K562 (cell line): ENCODE data around the gene LRCH1. TPM values are rescaled to one million over a fixed set of nuclear protein-coding genes. Genes with fewer than 3 reads are reported as not detected.
"Not testable (repeated sequence)": the region's sequence is repeated elsewhere in the genome, so short reads cannot be mapped to it uniquely, and the experiment has no call there.

Experiments used
- ATAC-seq: fragments of 200-7000 bp; cut with Tn5 transposase; 3 replicates; pipeline ENCODE4 v1.9.1; 2020; ENCODE audit warnings: moderate library complexity
- BruUV-seq: library from RNA; stranded (reverse); fragments of 400-500 nt; replicated peaks from 2 replicates; lab custom pipeline; 2021; lab: Mats Ljungman, UMichigan
- CTCF ChIA-PET: fragments of 300-600 bp; formaldehyde crosslinking; extraction: SDS; loops from one replicate; lab custom pipeline; 2021; ENCODE audit warnings: low intra/inter-chr PET ratio; lab: Yijun Ruan, JAX
- POLR2A ChIA-PET: fragments of 300-600, 350-650 bp; sonication (Branson Sonifier 250); formaldehyde crosslinking; extraction: SDS; loops from one replicate; lab custom pipeline; 2021; ENCODE audit warnings: antibody characterized with exemption, inconsistent platforms; lab: Yijun Ruan, JAX
- DNase-seq, 4 experiments: peaks; one replicate each; pipeline versions ENCODE4 v3.0.0 to v3.0.0-alpha.2; 2011 to 2018; ENCODE audit warnings: low spot score in 3 of 4, mixed read lengths in 3 of 4; ENCODE audit errors: extremely low read depth in 1 of 4
- FAIRE-seq: peaks from 2 replicates; lab custom pipeline; 2011; peaks lifted over from hg19 to GRCh38; lab: Jason Lieb, UNC
- H2AFZ ChIP-seq: 2 replicates; pipeline ENCODE4 v1.6.0; 2011; ENCODE audit warnings: low read depth, low read length, control low read depth, inconsistent platforms
- H3K27ac ChIP-seq: fragments of 200-600 bp; 3 replicates; pipeline ENCODE4 v1.8.0; 2011; ENCODE audit warnings: low read depth, mild to moderate bottlenecking, control low read depth, inconsistent platforms, low read length, moderate library complexity, mixed read lengths; ENCODE audit errors: extremely low read depth
- H3K27me3 ChIP-seq, 2 experiments: fragments of 300-600 bp in 1 of 2; 2 replicates in 1 of 2; 3 replicates in 1 of 2; pipeline versions ENCODE4 v1.6.0 to v1.8.0; 2011; ENCODE audit warnings: inconsistent platforms in 2 of 2, low read length in 2 of 2, mild to moderate bottlenecking in 1 of 2, mixed read lengths in 1 of 2, moderate library complexity in 1 of 2; ENCODE audit not compliant: control insufficient read depth in 2 of 2, insufficient read depth in 2 of 2
- H3K36me3 ChIP-seq: fragments of 300-600 bp; 3 replicates; pipeline ENCODE4 v1.8.0; 2011; ENCODE audit warnings: mild to moderate bottlenecking, low read length, inconsistent platforms; ENCODE audit not compliant: control insufficient read depth, insufficient read depth
- H3K4me1 ChIP-seq, 2 experiments: fragments of 200-600 bp in 1 of 2; replicated peaks in 1 of 2; 2 replicates in 1 of 2; 3 replicates in 1 of 2; pipeline versions ENCODE4 v1.5.1 to v1.8.0; 2011; ENCODE audit warnings: inconsistent platforms in 2 of 2, low read length in 2 of 2, mild to moderate bottlenecking in 1 of 2, mixed read lengths in 1 of 2, moderate library complexity in 1 of 2; ENCODE audit not compliant: control insufficient read depth in 2 of 2, insufficient read depth in 2 of 2
- H3K4me2 ChIP-seq: 2 replicates; pipeline ENCODE4 v1.6.1; 2011; ENCODE audit warnings: low read length, control low read depth, inconsistent platforms, mixed read lengths; ENCODE audit not compliant: insufficient read depth
- H3K4me3 ChIP-seq: fragments of 200-600 bp; sonication (generic), shearing (Covaris generic); 2 replicates; pipeline ENCODE4 v1.5.1; 2016; ENCODE audit warnings: control low read depth, inconsistent platforms
- H3K79me2 ChIP-seq: fragments of 200-600 bp; 3 replicates; pipeline ENCODE4 v1.8.0; 2011; ENCODE audit warnings: low read length, inconsistent platforms; ENCODE audit not compliant: control insufficient read depth, insufficient read depth
- H3K9ac ChIP-seq, 2 experiments: 2 replicates each; pipeline versions ENCODE4 v1.6.0 to v1.6.1; 2011; ENCODE audit warnings: low read depth in 2 of 2, low read length in 2 of 2, control low read depth in 1 of 2, inconsistent platforms in 1 of 2, mild to moderate bottlenecking in 1 of 2, mixed read lengths in 1 of 2; ENCODE audit not compliant: insufficient read depth in 1 of 2
- H3K9me1 ChIP-seq: one replicate; pipeline ENCODE4 v1.6.0; 2011; ENCODE audit warnings: inconsistent platforms, mild to moderate bottlenecking, low read length, moderate library complexity; ENCODE audit not compliant: control insufficient read depth, insufficient read depth
- H3K9me3 ChIP-seq: replicated peaks from 2 replicates; pipeline ENCODE4 v1.5.1; 2011; ENCODE audit warnings: low read depth, low read length, inconsistent platforms; ENCODE audit not compliant: control insufficient read depth, insufficient read depth
- H4K20me1 ChIP-seq: replicated peaks from 2 replicates; pipeline ENCODE4 v1.6.1; 2011; ENCODE audit warnings: low read length, inconsistent platforms, mixed read lengths; ENCODE audit not compliant: control insufficient read depth, insufficient read depth
- RFX5 ChIP-seq: IDR thresholded peaks from 2 replicates; pipeline ENCODE4 v1.6.1; 2011; ENCODE audit warnings: low read depth, mild to moderate bottlenecking, improper control_type of control experiment, low read length
- SP1 ChIP-seq: sonication (generic); formaldehyde crosslinking; IDR thresholded peaks from 2 replicates; pipeline ENCODE4 v1.8.1; 2022; ENCODE audit warnings: mild to moderate bottlenecking, missing genetic modification reagents
- TEAD4 ChIP-seq, 2 experiments: sonication (generic) in 1 of 2; formaldehyde crosslinking in 1 of 2; IDR thresholded peaks; 2 replicates each; pipeline versions ENCODE4 v1.6.1 to v1.8.0; 2012 to 2022; ENCODE audit warnings: borderline replicate concordance in 1 of 2, inconsistent platforms in 1 of 2, low read length in 1 of 2, mild to moderate bottlenecking in 1 of 2, missing genetic modification reagents in 1 of 2
- YY1 ChIP-seq, 3 experiments: IDR thresholded peaks; 2 replicates each; pipeline ENCODE4 v1.6.1; 2011; ENCODE audit warnings: low read length in 2 of 3, mild to moderate bottlenecking in 2 of 3, moderate library complexity in 2 of 3, borderline replicate concordance in 1 of 3, control low read depth in 1 of 3, low read depth in 1 of 3; ENCODE audit not compliant: insufficient read depth in 3 of 3, insufficient replicate concordance in 2 of 3, control insufficient read depth in 1 of 3, insufficient read length in 1 of 3; ENCODE audit errors: extremely low read depth in 1 of 3
- WGBS: fragments of 100-300 bp; shearing (Covaris generic); methylation state at CpG from one replicate; pipeline ENCODE4 v1.1.6; 2016; ENCODE audit warnings: low coverage, mixed read lengths; ENCODE audit not compliant: insufficient coverage; ENCODE audit errors: missing lambda C conversion rate; 5-methylcytosine and 5-hydroxymethylcytosine counted together
- in situ Hi-C: fragments of 300-500 bp; cut with MboI; formaldehyde crosslinking; loops from 4 replicates; pipeline ENCODE4 v1.15.0; 2018; ENCODE audit warnings: inconsistent platforms, mixed read lengths
- intact Hi-C: fragments of 100-400 bp; cut with micrococcal nuclease; formaldehyde crosslinking; loops from 2 replicates; pipeline ENCODE4 v1.14.2; 2022
- polyA plus RNA-seq, 8 experiments: library from polyadenylated mRNA; depleted of rRNA in 4 of 8; stranded (reverse) in 5 of 8; unstranded in 3 of 8; fragments of >200 nt; fragmentation: Nextera tagmentation in 2 of 8; fragmentation: Illumina TruSeq in 1 of 8; extraction: Ambion mirVana in 2 of 8; extraction: Trizol in 1 of 8; gene quantifications; 2 replicates each; pipeline versions ENCODE4 v1.2.1 to v1.2.3, GENCODE V29; 2011 to 2014; ENCODE audit warnings: inconsistent platforms in 1 of 8, missing spikeins in 1 of 8
- total RNA-seq, 7 experiments: library from RNA; depleted of rRNA in 6 of 7; stranded (reverse); fragments of >200 nt in 6 of 7; fragmentation: Illumina TruSeq in 2 of 7; extraction: Trizol in 2 of 7; gene quantifications; 2 replicates each; pipeline versions ENCODE4 v1.2.1 to v1.2.3, GENCODE V29; 2011 to 2021; ENCODE audit warnings: low replicate concordance in 1 of 7
- TF ChIP-seq, protein P1 (sequence below): sonication (generic); formaldehyde crosslinking; IDR thresholded peaks from 2 replicates; pipeline ENCODE4 v1.8.0; 2022; ENCODE audit warnings: mild to moderate bottlenecking, missing genetic modification reagents

LRCH1 gene
- total and polyA plus RNA-seq, 9 of the 15 experiments (the other 6 are each of a cell fraction or from before 2014, with no cell fraction given), result 1.1 to 6.8 (median 3.7) TPM

DNA sequence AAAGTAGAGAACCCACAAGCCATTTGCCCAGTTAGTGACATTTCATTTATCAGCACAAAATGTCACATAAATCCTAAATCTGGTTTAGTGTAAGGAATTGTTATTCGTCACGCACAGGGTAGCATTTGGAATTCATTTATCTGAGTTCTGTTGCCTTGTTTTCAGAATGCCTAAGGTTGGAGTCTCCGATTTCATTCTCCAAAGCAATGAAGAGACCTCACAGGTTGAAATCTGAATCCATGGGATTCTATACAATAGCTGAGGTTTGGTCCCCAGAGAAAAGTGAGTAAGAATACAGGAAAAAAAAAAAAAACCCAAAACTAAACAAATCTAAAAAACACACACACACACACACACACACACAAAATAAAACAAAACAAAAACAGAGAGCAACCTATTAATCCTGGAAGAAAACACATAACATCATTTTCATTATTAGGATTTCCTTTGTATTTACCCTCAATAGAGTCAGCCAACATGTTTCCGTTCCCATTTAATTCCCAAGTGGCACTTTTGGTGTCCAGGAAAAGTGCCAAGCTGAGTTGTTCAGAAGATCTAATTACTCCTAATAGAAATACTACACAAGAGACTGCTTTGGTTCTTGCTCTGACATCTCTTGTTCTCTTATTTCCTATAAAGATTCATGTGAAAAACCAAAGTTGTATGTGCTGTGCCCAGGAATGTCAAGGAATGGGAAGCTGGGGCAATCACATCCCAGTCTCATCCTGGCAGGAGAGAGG lies 36.2 kb upstream of the LRCH1 start:
- H3K4me1 ChIP-seq, result no peaks in the 10 kb centered on the region
- no peaks in the 10 kb centered on the region for H3K36me3 ChIP-seq
- no peak for DNase-seq
- no peak overlapping the region for H3K4me2 ChIP-seq
- no peaks in the 10 kb centered on the region for H4K20me1 ChIP-seq
- H2AFZ ChIP-seq, result no peak overlapping the region
- no peak for TF ChIP-seq YY1 (IDR thresholded peaks at IDR 0.05; ENCODE audit: borderline replicate concordance in 1 of 3, control insufficient read depth in 1 of 3, extremely low read depth in 1 of 3, insufficient read depth in 3 of 3, insufficient read length in 1 of 3, insufficient replicate concordance in 2 of 3, low read depth in 1 of 3, low read length in 2 of 3)
- TF ChIP-seq SP1 (CRISPR knock-in tag), result no peak
- TF ChIP-seq TEAD4 (IDR thresholded peaks at IDR 0.05; ENCODE audit: low read length), result no peak
- TF ChIP-seq TEAD4 (CRISPR knock-in tag; IDR thresholded peaks at IDR 0.05; ENCODE audit: borderline replicate concordance), result no peak
- TF ChIP-seq RFX5, result no peak
- TF ChIP-seq, protein P1, sequence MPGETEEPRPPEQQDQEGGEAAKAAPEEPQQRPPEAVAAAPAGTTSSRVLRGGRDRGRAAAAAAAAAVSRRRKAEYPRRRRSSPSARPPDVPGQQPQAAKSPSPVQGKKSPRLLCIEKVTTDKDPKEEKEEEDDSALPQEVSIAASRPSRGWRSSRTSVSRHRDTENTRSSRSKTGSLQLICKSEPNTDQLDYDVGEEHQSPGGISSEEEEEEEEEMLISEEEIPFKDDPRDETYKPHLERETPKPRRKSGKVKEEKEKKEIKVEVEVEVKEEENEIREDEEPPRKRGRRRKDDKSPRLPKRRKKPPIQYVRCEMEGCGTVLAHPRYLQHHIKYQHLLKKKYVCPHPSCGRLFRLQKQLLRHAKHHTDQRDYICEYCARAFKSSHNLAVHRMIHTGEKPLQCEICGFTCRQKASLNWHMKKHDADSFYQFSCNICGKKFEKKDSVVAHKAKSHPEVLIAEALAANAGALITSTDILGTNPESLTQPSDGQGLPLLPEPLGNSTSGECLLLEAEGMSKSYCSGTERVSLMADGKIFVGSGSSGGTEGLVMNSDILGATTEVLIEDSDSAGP (CRISPR knock-in tag), result no peak
- WGBS, result 0% methylated on average over 4 of the region's 4 CpGs
- H3K27me3 ChIP-seq, result peaks cover 5 to 6% of the 10 kb centered on the region in 2 experiments; a peak in 3 of 5 replicates
- POLR2A ChIA-PET, result no interaction called here
- no peak overlapping the region for H3K4me3 ChIP-seq
- BruUV-seq, result no TSS peak
- intact Hi-C loops, result no loop called here
- no peaks in the 10 kb centered on the region for H3K79me2 ChIP-seq
- no peak overlapping the region for H3K27ac ChIP-seq
- in situ Hi-C loops, result no loop called here
- H3K9me1 ChIP-seq, result no peaks in the 10 kb centered on the region
- H3K9me3 ChIP-seq, result no peaks in the 10 kb centered on the region
- FAIRE-seq, result no peak
- no peak overlapping the region for H3K9ac ChIP-seq
- no peak for ATAC-seq
- CTCF ChIA-PET, result interaction anchor here (0.6 kb wide), 1 partner anchor 176 kb away, joined by 3 read pairs; no protein-coding TSS in a partner anchor

DNA sequence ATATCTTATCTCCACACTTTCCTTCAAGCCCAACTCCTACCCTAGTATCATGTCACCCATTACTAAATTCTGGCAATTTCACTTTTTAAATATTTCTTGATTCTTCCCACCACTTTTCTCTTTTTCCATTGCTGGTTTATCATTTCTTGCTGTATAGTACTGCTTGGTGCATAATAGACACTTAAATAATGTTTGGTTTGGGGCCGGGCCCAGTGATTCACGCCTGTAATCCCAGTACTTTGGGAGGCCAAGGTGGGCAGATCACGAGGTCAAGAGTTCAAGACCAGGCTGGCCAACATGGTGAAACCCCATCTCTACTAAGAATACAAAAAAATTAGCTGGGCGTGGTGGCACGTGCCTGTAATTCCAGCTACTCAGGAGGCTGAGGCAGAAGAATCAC lies 35.2 kb upstream of the LRCH1 start:
- H4K20me1 ChIP-seq, ATAC-seq, H3K4me1 ChIP-seq, CTCF ChIA-PET, FAIRE-seq, in situ Hi-C loops, H3K9me1 ChIP-seq, POLR2A ChIA-PET, DNase-seq, H3K9ac ChIP-seq, BruUV-seq, intact Hi-C loops, H3K79me2 ChIP-seq, H3K27ac ChIP-seq, H3K36me3 ChIP-seq, H3K9me3 ChIP-seq, H3K4me2 ChIP-seq, H2AFZ ChIP-seq, H3K4me3 ChIP-seq, H3K27me3 ChIP-seq: not testable (repeated sequence)
- 0% methylated on average over 3 of the region's 5 CpGs for WGBS
